HG02642 (cell line): Measurements from ENCODE around the gene PSMD2.
"Not testable (repeated sequence)": the region's sequence is repeated elsewhere in the genome, so short reads cannot be mapped to it uniquely, and the experiment has no call there.

Source experiments
- ATAC-seq: cut with Tn5 transposase; IDR thresholded peaks from one replicate; pipeline ENCODE4 v1.9.1; 2021; ENCODE audit warnings: mild to moderate bottlenecking; ENCODE audit not compliant: unreplicated experiment, poor library complexity

PSMD2 gene

GRCh38 chr3:184298759-184299487, at the start of gene PSMD2:
Gene PSMD2, plus strand, starts transcription at chr3:184299241. Its CDS starts 26 bp downstream, at chr3:184299267.
- ATAC-seq = peak; percentile 93

GRCh38 chr3:184249412-184250166, 49.5 kb upstream of the PSMD2 start, which contains the start of gene EEF1AKMT4:
Gene EEF1AKMT4, plus strand, starts transcription at chr3:184249672. Its CDS starts 23 bp downstream, at chr3:184249695.
- peak; percentile 88 for ATAC-seq

GRCh38 chr3:184250167-184250828, 48.7 kb upstream of the PSMD2 start:
- peak; percentile 60 for ATAC-seq

GRCh38 chr3:184255291-184256039, 43.6 kb upstream of the PSMD2 start:
- no peak for ATAC-seq

- no peak for ATAC-seq
Observed at GRCh38 chr3:184257083-184257915, 41.7 kb upstream of the PSMD2 start.

GRCh38 chr3:184258926-184259325, 40.1 kb upstream of the PSMD2 start:
- no peak for ATAC-seq

- no peak for ATAC-seq
Observed at GRCh38 chr3:184259396-184259877, 39.6 kb upstream of the PSMD2 start.

- ATAC-seq = no peak
Observed at GRCh38 chr3:184259878-184260723, 38.9 kb upstream of the PSMD2 start.

- ATAC-seq = no peak
Observed at GRCh38 chr3:184260724-184261269, 38.2 kb upstream of the PSMD2 start.

GRCh38 chr3:184261270-184261853, 37.7 kb upstream of the PSMD2 start, which contains the start of gene CAMK2N2:
Gene CAMK2N2, minus strand, starts transcription at chr3:184261553. Its CDS starts 268 bp downstream, at chr3:184261285.
- peak; percentile 61 for ATAC-seq

- ATAC-seq = no peak
Observed at GRCh38 chr3:184261854-184262763, 36.9 kb upstream of the PSMD2 start.

- ATAC-seq = no peak
Observed at GRCh38 chr3:184262764-184263179, 36.3 kb upstream of the PSMD2 start.

- not testable (repeated sequence) for ATAC-seq
Observed at GRCh38 chr3:184267249-184267648, 31.8 kb upstream of the PSMD2 start.

- no peak for ATAC-seq
Observed at GRCh38 chr3:184272269-184272668, 26.8 kb upstream of the PSMD2 start.

- no peak for ATAC-seq
Observed at GRCh38 chr3:184275381-184275701, 23.7 kb upstream of the PSMD2 start.

GRCh38 chr3:184275961-184276910, 22.8 kb upstream of the PSMD2 start, which contains the start of gene ECE2:
Gene ECE2, plus strand, starts transcription at chr3:184276022. Its CDS starts 132 bp downstream, at chr3:184276154.
- ATAC-seq = no peak
